ENCODE measurements around the gene ZNF774.
"Not testable (repeated sequence)": the region's sequence is repeated elsewhere in the genome, so short reads cannot be mapped to it uniquely, and the experiment has no call there.

ZNF774 gene

DNA sequence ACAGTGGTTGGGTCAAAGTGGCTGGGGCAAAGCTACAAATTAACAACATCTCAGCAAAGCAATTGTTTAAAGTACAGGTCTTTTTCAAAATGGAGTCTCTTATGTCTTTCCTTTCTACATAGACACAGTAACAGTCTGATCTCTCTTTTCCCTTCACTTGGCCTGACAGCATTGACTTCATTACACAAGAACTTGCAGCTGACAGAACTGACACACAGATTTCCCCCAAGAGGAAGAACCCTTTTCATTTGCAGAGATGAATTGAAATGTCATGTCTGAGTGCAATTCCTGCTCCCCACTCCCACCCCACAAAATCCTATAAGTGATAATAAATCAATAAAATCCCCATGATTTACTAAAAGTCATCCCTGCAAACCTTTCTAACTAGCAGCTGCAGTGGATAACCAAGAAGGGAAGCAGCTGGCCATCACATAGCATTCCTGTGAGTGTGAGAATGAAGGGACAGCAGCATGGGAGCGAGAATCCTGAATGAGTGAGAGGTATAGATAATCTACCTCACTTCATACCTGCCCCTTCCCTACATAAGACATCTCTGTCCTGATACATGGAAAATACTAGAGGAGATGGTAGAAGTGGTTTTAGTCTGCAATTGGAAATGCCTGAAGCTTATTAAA lies 4.5 kb upstream of the ZNF774 start:
- DNase-seq, result not testable (repeated sequence)

DNA sequence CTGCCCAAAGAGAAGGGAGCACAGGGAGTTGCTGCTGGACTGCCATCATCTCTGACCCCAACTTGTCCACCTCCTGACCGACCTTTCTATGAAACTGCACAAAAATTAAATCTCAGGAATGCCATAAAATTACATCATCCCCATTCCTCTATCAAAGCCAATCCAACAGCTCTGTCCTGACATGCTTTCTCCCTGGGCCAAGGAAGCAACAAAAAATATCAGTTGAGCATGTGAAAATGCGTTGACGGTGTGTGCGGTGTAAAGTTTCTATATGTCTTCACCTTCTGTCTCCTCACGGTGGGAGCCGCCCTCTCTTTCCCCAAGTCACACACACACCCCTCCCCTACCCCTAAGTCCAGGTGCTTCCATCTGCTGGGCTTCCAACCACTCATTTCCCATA lies 3.6 kb upstream of the ZNF774 start:
- DNase-seq, result no peak

DNA sequence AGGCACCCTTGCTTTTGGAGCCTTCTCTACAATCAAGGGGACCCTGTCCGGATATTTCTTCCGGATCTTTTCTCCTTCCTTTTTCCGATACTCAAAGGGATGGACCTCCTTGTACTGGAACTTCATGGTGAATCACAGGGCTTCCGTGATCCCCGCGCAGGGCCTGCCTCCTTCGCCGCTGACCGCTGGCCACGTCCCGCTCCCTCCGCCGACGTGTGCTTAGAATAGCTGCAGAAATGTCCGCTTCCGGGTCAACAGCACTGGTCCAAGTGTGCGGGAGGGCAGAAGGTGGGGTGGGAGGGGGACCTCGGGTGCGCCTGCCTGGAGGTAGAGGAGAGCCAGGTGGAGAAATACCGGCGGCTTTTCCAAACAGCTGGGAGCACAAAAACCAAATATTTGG lies 3.0 kb upstream of the ZNF774 start:
- no peak for DNase-seq

DNA sequence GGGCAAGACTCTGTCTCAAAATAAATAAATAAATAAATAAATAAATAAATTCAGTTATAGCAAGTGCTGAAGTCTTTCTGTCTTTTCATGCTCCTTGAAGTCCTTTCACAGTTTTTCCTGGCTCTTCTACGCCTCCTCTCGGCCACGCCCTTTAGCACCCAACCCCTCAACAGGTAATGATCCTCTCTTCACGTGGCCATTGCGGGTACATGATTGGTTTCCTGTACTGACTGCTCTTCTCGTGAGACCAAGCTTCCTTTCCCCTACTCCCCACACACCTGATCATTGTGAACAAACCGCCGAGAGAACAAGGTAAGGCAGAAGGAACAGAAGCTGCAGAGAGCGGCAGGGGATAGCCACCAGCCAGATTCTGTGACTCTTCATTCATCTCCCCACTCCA lies 2.3 kb upstream of the ZNF774 start:
- DNase-seq, result no peak

DNA sequence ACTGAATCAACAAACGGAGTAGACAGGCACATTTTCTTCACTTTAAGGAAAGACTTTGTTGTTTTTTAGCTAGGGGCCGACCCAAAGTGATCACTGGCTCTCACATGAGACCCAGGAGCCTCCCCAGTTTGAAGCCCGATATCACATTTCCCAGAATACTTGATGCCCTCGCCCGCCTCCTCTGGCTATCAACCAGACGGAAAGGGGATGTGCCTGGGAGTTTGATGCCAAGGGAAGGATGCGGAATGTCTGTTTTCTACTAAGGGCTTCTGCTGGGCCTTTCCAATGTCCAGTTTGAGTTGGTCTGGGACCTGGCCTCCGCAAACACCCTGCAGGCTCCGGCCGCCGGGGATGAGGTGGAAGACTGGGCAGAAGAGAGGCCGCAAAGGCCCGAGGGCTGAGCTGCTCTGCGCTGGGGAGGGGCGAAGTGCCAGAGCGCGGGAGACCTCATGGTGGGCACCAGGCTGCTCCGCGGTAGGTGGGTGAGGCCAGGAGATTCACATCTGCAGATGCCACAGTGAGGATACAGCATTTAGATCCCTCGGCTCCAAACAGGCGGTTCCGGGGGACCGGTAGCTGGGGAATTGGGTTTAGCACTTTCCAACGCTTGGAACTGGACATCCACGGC lies 491 bp upstream of the ZNF774 start:
- DNase-seq, result peak; percentile 57

DNA sequence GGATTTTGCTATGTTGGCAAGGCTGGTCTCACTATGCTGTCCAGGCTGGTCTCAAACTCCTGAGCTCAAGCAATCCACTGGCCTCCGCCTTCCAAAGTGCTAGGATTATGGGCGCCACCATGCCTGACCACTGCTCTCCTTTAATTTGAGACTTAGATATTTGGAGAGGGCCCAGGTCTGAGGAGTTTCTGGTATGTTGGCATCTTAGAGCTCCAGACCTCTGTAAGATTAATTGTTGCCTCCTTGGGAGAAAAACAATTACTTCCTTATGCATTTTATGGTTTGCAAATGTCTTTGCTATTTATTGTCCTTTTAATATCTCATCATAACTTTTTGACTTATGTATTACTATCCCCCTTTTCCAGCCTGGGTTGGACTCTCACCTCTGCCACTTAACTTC lies 2.9 kb downstream of the ZNF774 start:
- DNase-seq, result no peak

DNA sequence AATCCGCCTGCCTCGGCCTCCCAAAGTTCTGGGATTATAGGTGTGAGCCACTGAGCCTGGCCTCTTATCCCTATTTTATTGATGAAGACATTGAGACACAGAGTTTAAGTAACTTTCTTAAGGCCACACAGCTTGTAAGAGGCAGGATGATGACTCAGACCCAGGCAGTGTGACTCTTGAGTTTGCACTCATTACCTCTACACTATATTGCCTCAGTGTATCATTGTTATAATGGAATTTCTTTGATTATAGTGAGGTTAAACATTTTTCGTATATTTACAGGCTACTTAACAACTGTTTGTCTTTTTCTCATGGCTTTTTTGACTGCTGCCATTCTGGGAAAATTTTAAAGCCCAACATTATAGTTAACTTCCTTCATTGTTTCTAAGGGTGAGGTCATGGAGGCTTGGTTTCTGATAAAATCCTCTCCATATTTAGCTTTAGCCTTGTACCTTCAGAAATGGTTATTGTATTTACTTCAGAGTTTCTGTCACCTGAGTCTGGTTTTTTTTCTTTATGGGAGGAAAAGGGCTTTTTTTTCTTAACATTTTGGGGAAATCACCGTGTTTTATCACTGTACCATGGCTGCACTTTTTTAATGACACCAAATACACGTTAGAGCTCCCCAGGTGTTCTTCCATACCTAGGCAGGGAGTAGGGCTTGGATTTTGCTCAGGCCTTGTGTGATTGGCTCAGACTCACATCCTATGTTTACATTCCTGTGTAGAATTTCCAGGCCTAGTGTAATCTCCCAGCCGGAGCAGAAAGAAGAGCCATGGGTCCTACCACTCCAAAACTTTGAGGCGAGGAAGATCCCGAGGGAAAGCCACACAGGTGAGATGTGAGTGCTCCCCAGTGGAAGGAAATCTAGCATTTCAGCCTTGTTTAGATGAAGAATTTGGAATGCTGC lies 6.3 kb downstream of the ZNF774 start:
- DNase-seq, result peak; percentile 4

DNA sequence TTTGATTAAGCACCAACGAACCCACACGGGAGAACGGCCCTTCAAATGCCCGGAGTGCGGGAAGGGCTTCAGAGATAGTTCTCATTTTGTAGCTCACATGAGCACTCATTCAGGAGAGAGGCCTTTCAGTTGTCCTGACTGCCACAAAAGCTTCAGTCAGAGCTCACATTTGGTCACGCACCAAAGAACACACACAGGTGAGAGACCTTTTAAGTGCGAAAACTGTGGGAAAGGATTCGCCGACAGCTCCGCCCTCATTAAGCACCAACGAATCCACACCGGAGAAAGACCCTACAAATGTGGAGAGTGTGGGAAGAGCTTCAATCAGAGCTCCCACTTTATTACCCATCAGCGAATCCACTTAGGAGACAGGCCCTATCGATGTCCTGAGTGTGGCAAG lies 8.7 kb downstream of the ZNF774 start:
- DNase-seq, result no peak

DNA sequence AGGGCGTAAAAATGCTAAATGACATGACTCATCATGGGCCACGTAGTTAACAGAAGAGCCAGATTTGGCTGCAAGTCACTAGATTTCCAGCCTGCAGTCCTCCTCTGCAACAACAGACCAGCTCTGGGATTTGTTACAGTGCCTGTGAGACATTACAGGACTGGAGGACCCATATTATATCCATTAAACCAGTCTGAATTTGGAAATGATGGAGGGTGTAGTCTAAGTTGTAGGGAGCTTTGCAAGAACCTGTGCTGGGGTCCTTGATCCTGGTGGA lies 10.8 kb downstream of the ZNF774 start:
- DNase-seq, result no peak

DNA sequence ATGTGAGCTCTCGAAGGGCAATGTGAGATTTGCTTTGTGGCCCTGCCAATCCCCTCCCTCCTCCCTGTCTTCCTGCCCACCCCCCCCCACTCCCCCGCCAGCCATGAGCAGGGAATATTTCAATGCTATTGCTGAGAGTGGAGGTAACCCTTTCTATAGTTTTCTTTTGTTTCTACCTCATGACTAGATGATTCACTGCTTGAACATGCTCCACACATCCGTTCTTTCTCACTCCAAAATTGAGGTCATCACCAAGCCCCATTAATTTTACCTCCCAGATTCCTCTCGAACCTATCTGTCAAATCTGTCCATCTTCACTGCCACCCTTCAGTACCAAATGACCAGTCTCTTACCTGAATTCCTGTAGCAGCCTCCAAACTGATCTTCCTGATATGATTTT lies 12.2 kb downstream of the ZNF774 start:
- no peak for DNase-seq

DNA sequence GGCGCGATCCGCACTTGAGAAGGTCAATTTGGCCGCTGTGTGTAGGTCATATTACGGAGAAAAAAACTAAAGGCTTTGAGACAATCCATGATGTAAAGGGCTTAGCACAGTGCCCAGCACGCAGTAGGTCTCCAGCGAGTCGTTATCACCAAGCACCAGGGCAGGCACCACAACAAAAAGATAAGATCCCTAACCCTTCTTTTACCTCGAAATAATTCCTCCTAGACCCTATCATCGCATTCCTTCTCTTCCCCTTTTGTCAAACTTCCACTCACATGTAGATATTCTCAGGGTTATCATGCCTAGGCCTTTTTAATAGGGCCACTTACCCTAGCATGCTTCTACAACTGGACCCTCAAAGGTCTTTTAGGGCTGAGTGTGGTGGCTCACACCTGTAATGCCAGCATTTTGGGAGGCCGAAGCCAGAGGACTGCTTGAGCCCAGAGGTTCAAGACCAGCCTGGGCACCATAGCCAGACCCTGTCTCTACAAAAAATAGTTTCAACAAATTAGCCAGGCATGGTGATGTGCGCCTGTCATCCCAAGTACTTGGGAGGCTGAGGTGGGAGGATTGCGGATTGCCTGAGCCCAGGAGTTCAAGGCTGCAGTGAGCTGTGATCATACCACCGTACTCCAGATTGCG lies 13.5 kb downstream of the ZNF774 start:
- DNase-seq, result no peak

DNA sequence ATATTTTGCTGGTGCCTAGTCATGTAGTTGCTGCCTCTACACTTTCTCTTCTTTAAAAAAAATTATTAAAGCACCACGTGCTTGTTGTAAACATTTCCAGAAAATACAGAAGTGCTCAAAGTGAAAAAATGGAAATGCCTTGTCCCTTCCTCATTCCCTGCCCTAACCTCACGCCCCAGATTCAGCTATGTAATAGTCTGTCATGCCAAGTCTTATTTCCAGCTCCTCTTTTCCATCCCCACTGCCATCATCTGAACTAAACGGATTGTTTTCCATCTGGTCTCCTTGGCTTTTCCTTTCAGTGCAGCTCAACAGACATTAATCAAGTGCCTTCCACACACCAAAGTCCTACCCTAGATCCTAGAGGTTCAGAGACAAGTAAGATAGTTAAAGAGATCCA lies 15.5 kb downstream of the ZNF774 start:
- DNase-seq, result no peak

DNA sequence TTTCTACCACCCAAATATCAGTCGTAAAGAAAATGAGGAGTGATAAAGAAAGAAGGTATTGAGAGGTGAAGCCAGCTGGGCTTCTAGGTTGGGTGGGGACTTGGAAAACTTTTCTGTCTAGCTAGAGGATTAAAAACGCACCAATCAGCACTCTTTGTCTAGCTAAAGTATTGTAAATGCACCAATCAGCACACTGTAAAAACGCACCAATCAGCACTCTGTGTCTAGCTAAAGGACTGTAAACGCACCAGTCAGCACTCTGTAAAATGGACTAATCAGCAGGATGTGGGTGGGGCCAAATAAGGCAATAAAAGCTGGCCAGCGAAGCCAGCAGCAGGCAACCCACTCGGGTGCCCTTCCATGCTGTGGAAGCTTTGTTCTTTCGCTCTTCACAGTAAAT lies 23.0 kb downstream of the ZNF774 start:
- DNase-seq, result no peak

DNA sequence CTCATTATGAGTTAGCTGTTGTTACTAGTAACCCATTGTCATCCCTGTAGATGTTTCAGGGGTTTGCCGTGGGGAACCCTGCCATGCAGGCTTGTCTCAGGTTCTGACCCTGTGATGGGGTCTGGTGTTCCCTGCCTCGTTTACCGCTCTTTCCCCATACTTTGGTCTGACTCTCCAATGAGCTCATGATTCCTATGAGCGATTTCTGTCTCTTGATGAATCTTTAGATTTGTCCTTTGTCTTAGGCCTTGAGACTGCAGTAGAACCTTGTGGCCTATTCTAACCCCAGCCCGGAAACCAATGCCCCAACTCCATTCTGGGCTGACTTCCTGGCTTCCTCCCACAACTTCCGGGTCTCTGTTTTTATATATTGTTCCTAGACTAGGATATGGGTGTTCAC lies 24.7 kb downstream of the ZNF774 start:
- DNase-seq, result no peak

DNA sequence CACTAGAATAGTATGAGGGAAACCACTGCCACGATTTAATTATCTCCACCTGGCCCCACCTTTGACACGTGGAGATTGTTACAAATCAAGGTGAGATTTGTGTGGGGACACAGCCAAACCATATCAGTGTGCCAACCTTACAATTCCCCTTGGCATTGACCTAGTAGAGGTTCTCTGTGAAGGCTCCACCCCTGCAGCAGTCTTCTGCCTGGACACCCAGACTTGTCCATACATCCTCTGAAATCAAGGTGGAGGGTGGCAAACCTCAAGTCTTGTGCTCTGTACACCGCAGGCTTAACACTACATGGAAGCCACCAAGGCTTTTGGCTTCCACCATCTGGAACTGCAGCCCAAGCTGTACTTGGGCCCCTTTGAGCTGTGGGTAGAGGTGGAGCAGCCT lies 27.2 kb downstream of the ZNF774 start:
- DNase-seq, result no peak

DNA sequence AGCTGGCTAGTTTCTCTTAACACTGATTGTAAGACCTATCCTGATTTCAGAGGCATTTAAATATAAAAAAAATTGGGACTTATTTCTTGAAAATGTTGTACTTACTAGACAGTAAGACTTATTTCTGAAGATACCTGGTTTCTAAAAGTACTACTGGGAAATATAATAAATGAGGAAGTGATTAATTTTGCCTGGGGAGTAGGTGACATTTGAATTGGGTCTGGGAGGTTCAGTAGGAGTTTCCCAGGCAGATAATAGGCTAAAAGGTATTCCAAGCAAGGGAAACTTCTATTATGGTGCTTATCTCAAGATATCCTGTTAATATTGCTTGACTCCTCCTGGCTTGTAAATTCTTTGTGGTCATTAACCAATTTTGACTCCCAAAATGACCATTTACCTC lies 29.4 kb downstream of the ZNF774 start:
- no peak for DNase-seq

DNA sequence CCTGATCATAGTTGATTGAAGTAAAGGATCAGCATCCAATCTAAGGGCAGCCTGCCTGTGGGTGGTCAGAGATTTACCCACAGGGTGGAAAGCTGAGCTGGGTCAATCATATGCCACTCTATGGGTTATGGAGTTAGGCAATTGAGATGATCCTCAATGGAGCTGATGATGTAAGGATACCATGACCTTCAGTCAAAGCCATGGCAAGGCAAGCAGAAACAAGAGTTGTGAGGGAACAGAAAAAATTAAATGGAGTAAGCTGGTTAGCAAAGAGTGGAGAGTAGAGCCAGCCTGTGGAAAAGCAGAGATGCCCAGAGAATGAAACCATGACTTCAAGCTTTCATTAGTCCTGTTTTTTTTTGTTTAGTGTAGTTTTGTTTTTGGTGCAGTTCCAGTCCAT lies 30.2 kb downstream of the ZNF774 start:
- no peak for DNase-seq

DNA sequence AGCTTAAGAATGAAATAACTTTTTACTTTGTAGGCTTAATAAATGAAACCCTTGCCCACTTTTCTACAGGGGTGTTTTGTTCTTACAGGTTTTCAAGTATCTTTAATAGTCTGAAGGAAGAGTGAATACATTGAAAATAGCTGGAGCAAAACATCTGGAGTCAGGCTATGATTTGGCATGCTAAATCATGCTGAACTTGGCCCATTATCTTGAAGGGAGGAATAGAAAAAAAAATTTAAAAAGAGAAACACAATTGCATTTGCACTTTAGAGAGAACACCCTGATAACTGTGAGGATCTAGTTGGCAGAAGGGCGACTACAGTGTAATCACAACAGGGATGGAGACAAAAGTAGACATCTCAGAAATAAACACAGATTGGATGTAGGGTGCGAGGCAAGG lies 34.1 kb downstream of the ZNF774 start:
- DNase-seq, result no peak

DNA sequence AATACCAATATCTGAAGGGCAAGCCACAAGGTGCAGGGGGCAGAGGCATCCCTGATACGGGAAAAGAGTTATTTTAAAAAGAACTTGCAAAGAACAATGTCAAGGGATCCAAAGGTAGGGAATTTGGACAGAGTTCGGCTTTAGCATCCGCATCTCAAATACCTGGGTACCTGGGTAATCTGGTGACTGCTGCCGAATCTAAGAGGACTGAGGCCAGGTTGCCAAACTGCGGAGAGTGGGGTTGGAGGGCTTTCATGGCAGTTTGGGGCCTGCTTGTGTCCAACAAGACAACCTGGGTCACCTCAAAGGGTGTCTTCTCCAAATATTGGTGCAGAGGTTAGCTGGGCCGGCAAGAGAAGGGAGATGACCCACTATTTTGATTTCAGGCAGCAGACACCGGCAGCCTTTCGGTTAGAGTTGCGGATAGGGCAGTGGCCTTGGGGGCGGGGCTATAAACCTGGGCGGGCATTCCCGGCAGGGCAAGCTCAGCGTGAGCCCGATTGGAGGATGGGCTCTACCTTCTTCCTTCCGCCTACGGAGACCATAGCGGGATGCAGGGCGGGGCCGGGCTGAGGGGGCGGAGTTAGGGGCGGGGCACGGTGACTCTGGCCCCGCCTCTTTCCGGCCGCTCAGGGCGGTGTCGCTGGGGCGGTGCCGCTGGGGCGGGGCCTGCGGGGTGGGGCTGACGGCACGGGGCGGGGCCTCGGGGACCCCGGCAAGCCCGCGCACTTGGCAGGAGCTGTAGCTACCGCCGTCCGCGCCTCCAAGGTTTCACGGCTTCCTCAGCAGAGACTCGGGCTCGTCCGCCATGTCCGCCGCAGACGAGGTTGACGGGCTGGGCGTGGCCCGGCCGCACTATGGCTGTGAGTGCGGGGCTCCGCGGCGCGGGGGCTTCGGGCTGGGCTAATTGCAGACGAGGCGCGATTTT lies 35.7 kb downstream of the ZNF774 start, which contains the start of gene IQGAP1:
TSS of gene IQGAP1 (plus strand) at position 709 of the 928 bp plus-strand sequence. CDS start at position 809, 100 bp downstream.
- DNase-seq, result peak; percentile 94

DNA sequence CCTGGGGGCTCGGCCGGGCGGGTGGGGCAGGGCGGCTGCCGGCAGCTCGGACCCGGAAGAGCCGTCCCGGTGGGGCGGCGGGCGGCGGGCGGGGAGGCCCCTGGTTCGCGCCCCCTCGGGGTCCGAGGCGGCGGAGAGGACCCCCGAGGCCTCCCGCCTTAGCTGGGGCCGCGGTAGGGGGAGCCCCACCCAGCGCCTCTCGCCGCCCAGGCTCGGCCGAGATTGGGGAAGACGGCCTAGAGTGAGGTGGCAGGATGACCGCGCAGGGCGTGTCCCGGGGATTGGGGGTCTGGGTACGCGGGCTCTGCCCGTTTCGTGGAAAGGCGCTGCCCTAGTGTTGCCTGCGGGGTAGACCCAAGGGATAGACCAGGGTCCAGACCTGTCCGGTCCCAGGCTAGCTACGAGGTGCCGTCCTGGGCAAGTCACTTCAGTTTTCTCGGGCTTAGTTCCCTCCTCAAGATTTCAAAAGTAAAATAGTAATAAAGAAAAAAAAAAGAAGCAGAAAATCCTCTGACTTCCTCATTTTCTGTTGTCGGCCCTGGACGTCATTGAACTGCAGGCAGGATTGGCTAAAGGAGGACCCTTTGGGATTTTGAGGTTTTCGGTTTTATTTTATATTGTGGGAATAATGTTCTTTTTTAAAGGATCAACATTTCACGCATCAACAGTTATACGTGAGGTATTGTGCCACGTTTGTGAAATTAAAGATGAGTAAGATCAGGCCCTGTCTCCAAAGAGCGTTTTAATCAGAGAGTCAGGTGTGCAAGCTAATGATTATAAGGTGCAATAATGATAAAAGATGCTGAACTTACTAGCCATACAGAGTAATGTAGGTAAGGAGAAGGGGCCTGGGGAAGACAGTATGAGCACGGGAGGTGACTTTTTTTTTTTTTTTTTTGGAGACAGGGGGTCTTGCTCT lies 36.6 kb downstream of the ZNF774 start:
- peak; percentile 51 for DNase-seq

DNA sequence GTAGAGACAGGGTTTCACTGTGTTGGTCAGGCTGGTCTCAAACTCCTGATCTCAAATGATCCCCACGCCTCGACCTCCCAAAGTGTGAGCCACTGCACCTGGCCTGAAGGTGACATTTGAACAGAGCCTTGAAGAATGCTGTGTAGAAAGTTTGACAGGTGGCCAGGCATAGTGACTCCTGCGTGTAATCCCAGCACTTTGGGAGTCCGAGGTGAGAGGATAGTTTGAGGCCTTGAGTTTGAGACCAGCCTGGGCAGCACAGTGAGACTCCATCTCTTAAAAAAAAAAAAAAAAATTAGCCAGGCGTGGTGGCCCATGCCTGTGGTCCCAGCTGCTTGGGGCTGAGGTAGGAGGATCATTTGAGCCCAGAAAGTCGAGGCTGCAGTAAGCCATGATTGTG lies 37.4 kb downstream of the ZNF774 start:
- DNase-seq, result no peak

All from NCI-H146 (cell line).